Measurements from ENCODE around the gene LCN6. TPM values are rescaled to one million over a fixed set of nuclear protein-coding genes. Genes with fewer than 3 reads are reported as not detected.
A peak's percentile ranks its signal among the peaks of the same experiment; 100 is the strongest.

Gene LCN6
- total and polyA plus RNA-seq, 9 of the 15 experiments (the other 6 are each of a cell fraction or from before 2014, with no cell fraction given) = 0.10 to 0.45 (median 0.37) TPM; not detected in 5

DNA sequence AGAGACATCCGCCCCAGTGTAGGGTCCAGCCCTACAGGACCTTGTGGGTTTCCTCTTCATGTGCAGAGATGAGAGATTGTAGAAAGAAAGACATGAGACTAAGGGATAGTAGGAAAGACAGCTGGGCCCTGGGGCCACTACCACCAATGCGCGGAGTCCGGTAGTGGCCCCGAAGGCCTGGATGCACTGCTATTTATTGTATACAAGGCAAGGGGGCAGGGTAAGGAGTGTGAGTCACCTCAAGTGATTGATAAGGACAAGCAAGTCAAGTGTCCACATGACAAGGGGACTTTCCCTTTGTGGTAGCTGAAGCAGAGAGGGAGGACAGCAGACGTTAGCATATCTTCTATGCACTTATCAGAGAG, 36.7 kb upstream of the LCN6 start (continued):
- TF ChIP-seq, protein P1, sequence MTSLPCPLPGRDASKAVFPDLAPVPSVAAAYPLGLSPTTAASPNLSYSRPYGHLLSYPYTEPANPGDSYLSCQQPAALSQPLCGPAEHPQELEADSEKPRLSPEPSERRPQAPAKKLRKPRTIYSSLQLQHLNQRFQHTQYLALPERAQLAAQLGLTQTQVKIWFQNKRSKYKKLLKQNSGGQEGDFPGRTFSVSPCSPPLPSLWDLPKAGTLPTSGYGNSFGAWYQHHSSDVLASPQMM (CRISPR knock-in tag; IDR thresholded peaks at IDR 0.05) = no peak
- TF ChIP-seq ZFX (CRISPR knock-in tag; IDR thresholded peaks at IDR 0.05) (peak; percentile 38; the same call in 1 of the 2 replicates), TAF9B (IDR thresholded peaks at IDR 0.05; ENCODE audit: partially characterized antibody) (no peak), CBFA2T3 (IDR thresholded peaks at IDR 0.05) (peak; percentile 55), MEF2D (tag; conservative IDR thresholded peaks at IDR 0.05; ENCODE audit: low read depth) (no peak), FOXK1 (CRISPR knock-in tag; IDR thresholded peaks at IDR 0.05; ENCODE audit: borderline replicate concordance) (no peak), ZNF449 (CRISPR knock-in tag; IDR thresholded peaks at IDR 0.05) (no peak), ZNF121 (CRISPR knock-in tag; conservative IDR thresholded peaks at IDR 0.05) (no peak), NELFE (IDR thresholded peaks at IDR 0.05; ENCODE audit: insufficient read depth, insufficient read length) (no peak), ZC3H11A (IDR thresholded peaks at IDR 0.05; ENCODE audit: low read depth, low read length) (no peak), DACH1 (IDR thresholded peaks at IDR 0.05; ENCODE audit: partially characterized antibody) (no peak), RBM14 (IDR thresholded peaks at IDR 0.05; ENCODE audit: borderline replicate concordance, insufficient read depth, low read depth, low read length) (no peak), ZNF212 (CRISPR knock-in tag; IDR thresholded peaks at IDR 0.05) (no peak), ETV1 (tag; conservative IDR thresholded peaks at IDR 0.05; ENCODE audit: low read depth) (0 out of 2 replicates have a peak, but pooled peaks have one; percentile 9), ILF3 (IDR thresholded peaks at IDR 0.05; ENCODE audit: borderline replicate concordance) (no peak), ATF2 (CRISPR knock-in tag; IDR thresholded peaks at IDR 0.05) (no peak), MTA1 (IDR thresholded peaks at IDR 0.05; ENCODE audit: borderline replicate concordance) (0 out of 2 replicates have a peak, but pooled peaks have one; percentile 51), RCOR1 (IDR thresholded peaks at IDR 0.05; ENCODE audit: borderline replicate concordance in 1 of 2, low read depth in 2 of 2, low read length in 2 of 2) (0 out of 4 replicates have a peak, but pooled peaks of 1 of the 2 experiments have one; percentile 55), CHD4 (IDR thresholded peaks at IDR 0.05; ENCODE audit: insufficient read depth, insufficient replicate concordance, low read depth, low read length, poor library complexity, severe bottlenecking) (no peak), TRIM25 (IDR thresholded peaks at IDR 0.05; ENCODE audit: borderline replicate concordance) (no peak)
- TF ChIP-seq, protein P2, sequence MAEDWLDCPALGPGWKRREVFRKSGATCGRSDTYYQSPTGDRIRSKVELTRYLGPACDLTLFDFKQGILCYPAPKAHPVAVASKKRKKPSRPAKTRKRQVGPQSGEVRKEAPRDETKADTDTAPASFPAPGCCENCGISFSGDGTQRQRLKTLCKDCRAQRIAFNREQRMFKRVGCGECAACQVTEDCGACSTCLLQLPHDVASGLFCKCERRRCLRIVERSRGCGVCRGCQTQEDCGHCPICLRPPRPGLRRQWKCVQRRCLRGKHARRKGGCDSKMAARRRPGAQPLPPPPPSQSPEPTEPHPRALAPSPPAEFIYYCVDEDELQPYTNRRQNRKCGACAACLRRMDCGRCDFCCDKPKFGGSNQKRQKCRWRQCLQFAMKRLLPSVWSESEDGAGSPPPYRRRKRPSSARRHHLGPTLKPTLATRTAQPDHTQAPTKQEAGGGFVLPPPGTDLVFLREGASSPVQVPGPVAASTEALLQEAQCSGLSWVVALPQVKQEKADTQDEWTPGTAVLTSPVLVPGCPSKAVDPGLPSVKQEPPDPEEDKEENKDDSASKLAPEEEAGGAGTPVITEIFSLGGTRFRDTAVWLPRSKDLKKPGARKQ (CRISPR knock-in tag; IDR thresholded peaks at IDR 0.05) = no peak

Measured in K562 (cell line).